ENCODE results near the gene FRS3. TPM values are rescaled to one million over a fixed set of nuclear protein-coding genes. Genes with fewer than 3 reads are reported as not detected.

Gene FRS3
- polyA plus RNA-seq, 4 donors = 1.1 to 4.2 (median 4.1) TPM

DNA sequence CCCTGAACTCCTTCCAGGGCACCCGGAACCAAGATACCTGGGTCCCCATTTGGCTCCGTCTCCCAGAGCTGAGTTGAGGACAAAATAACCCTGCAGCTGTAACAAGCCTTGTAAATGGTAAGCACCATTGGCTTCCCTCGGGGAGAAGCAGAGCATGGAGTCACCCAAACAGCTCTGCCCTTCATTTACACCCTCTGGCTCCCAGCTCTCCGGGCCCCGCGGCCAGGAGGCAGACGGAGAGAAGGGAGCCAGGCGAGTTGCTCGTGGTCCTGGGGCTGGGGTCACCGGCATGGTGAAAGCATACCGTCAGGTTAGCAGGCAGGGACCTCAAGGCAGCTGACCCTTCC is 46.4 kb downstream of the FRS3 start:
- H3K27me3 ChIP-seq (ENCODE audit: control insufficient read depth in 3 of 3, insufficient read depth in 3 of 3, low read length in 3 of 3) = no peaks in the 10 kb centered on the region
- 46 to 70% (median 65%) methylated on average over 11 of the region's 11 CpGs for WGBS, 3 donors
- H3K9me3 ChIP-seq (ENCODE audit: control insufficient read depth in 2 of 2, insufficient read depth in 1 of 2, low read depth in 1 of 2, low read length in 1 of 2) = no peaks in the 10 kb centered on the region
- no peak for DNase-seq
- no peak for FAIRE-seq
- peaks cover 0 to 65% (median 10%) of the 10 kb centered on the region in 3 donors for H3K4me1 ChIP-seq (ENCODE audit: control insufficient read depth in 3 of 3, insufficient read depth in 2 of 3, low read depth in 1 of 3, low read length in 2 of 3)
- peak overlapping the region; percentile 70 to 91 (median 88) for H3K4me3 ChIP-seq (ENCODE audit: low read depth in 1 of 3, low read length in 3 of 3)
- H3K27ac ChIP-seq (ENCODE audit: low read depth in 1 of 3, low read length in 2 of 3) = peak overlapping the region in 2 of 3 donors; percentile 83 to 99
- peaks cover 0 to 41% (median 0%) of the 10 kb centered on the region in 3 donors for H3K36me3 ChIP-seq (ENCODE audit: control insufficient read depth in 3 of 3, insufficient read depth in 2 of 3, low read depth in 1 of 3, low read length in 3 of 3)

DNA sequence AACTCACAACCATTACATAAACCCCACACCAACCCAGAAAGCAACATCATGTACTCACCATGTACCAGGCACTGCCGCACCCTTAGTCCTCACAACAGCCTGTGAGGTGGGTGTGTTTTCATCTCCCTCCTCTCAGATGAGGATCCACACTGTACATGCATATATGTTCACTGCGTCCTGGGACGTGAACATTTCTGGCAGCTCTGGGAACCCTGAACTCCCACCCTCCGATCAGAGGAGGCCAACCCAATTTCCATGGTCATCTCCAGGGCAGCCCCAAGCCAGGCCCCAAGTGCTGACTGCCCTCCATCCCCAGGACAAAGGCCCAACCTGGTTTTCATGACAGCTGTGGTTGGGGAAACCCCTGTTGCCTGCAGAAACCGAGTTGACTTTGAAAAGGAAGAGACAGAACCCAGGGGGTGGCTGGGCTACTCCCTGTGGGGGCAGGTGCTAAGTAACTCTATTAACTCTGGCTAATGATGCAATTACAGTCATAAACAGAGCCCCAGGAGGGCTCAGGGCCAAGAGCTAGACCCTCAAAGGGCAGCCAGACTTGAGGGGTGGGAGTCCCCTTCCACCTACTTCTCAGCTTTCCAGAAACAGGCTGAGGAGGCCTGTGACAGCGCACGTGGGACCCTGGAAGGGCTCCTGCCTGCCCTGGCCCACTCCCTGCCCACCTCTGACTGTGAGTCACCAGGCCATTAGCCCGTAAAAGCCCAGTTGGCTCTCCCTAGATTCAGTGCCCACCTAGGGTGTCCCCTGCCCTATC is 46.9 kb downstream of the FRS3 start:
- FAIRE-seq = no peak
- DNase-seq = peak; percentile 18 to 79
- WGBS, 3 donors = 58 to 61% (median 59%) methylated on average over 8 of the region's 8 CpGs
- H3K27me3 ChIP-seq (ENCODE audit: control insufficient read depth in 3 of 3, insufficient read depth in 3 of 3, low read length in 3 of 3) = no peaks in the 10 kb centered on the region
- no peaks in the 10 kb centered on the region for H3K9me3 ChIP-seq (ENCODE audit: control insufficient read depth in 2 of 2, insufficient read depth in 1 of 2, low read depth in 1 of 2, low read length in 1 of 2)
- H3K4me3 ChIP-seq (ENCODE audit: low read depth in 1 of 3, low read length in 3 of 3) = peak overlapping the region in 1 of 3 donors; percentile 70
- H3K36me3 ChIP-seq (ENCODE audit: control insufficient read depth in 3 of 3, insufficient read depth in 2 of 3, low read depth in 1 of 3, low read length in 3 of 3) = peaks cover 0 to 46% (median 0%) of the 10 kb centered on the region in 3 donors
- H3K4me1 ChIP-seq (ENCODE audit: control insufficient read depth in 3 of 3, insufficient read depth in 2 of 3, low read depth in 1 of 3, low read length in 2 of 3) = peaks cover 0 to 71% (median 10%) of the 10 kb centered on the region in 3 donors
- peak overlapping the region in 2 of 3 donors; percentile 83 to 99 for H3K27ac ChIP-seq (ENCODE audit: low read depth in 1 of 3, low read length in 2 of 3)

DNA sequence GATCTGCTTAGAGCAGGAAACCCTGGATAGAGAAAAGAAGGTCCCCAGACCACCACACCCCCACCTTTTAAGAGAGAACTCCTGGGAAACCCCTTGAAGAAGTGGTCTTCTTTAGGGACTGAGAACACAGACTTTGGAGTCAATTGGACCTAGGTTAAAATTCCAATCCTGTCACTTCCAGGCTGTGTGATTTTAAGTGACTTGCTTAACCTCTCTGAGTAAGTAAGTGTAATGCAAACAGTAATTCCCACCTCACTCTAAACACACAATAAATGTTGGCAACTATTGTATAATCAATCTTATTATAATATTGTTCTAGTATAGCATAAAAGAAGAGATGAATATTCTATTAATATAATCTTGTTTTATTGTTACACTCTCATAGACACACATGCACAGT is 47.6 kb downstream of the FRS3 start:
- peaks cover 0 to 53% (median 0%) of the 10 kb centered on the region in 3 donors for H3K36me3 ChIP-seq (ENCODE audit: control insufficient read depth in 3 of 3, insufficient read depth in 2 of 3, low read depth in 1 of 3, low read length in 3 of 3)
- no peaks in the 10 kb centered on the region for H3K9me3 ChIP-seq (ENCODE audit: control insufficient read depth in 2 of 2, insufficient read depth in 1 of 2, low read depth in 1 of 2, low read length in 1 of 2)
- H3K4me3 ChIP-seq (ENCODE audit: low read depth in 1 of 3, low read length in 3 of 3) = peak overlapping the region in 1 of 3 donors; percentile 70
- H3K27ac ChIP-seq (ENCODE audit: low read depth in 1 of 3, low read length in 2 of 3) = peak overlapping the region in 1 of 3 donors; percentile 99
- no peak for DNase-seq
- H3K27me3 ChIP-seq (ENCODE audit: control insufficient read depth in 3 of 3, insufficient read depth in 3 of 3, low read length in 3 of 3) = no peaks in the 10 kb centered on the region
- no peak for FAIRE-seq
- H3K4me1 ChIP-seq (ENCODE audit: control insufficient read depth in 3 of 3, insufficient read depth in 2 of 3, low read depth in 1 of 3, low read length in 2 of 3) = peaks cover 0 to 77% (median 10%) of the 10 kb centered on the region in 3 donors

DNA sequence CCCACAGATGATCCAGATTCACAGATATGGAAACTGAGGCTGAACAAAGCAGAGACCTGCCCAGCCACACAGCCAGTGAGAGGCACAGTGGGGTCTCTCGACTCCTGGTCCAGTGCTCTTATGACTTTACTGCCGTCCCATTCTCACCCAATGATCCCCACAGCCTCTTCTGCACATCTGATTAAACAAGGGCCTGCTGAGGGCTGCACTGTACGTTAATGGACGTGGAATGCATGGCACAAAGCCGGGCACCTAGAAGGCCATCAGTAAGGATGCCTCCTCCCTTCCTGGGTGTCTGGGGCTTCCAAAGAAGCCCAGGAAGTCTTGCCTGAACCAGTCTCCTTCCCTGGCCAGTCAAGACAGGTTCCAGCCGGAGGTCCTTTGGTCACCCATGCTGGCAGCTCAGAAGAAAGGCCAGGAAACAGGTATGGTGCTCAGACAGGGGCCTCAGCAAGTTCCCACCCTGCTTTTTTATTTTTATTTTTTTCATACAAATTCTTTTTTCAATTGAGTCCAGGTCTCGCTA is 48.1 kb downstream of the FRS3 start:
- Histone ChIP-seq H3K4me1 (ENCODE audit: control insufficient read depth in 3 of 3, insufficient read depth in 2 of 3, low read depth in 1 of 3, low read length in 2 of 3) (peaks cover 0 to 79% (median 10%) of the 10 kb centered on the region in 3 donors), H3K4me3 (ENCODE audit: low read depth in 1 of 3, low read length in 3 of 3) (peak overlapping the region in 1 of 3 donors; percentile 70), H3K36me3 (ENCODE audit: control insufficient read depth in 3 of 3, insufficient read depth in 2 of 3, low read depth in 1 of 3, low read length in 3 of 3) (peaks cover 0 to 57% (median 0%) of the 10 kb centered on the region in 3 donors), H3K9me3 (ENCODE audit: control insufficient read depth in 2 of 2, insufficient read depth in 1 of 2, low read depth in 1 of 2, low read length in 1 of 2) (no peaks in the 10 kb centered on the region), H3K27me3 (ENCODE audit: control insufficient read depth in 3 of 3, insufficient read depth in 3 of 3, low read length in 3 of 3) (no peaks in the 10 kb centered on the region), H3K27ac (ENCODE audit: low read depth in 1 of 3, low read length in 2 of 3) (peak overlapping the region in 1 of 3 donors; percentile 99)
- 85 to 93% (median 92%) methylated on average over 7 of the region's 7 CpGs for WGBS, 3 donors
- FAIRE-seq = no peak
- DNase-seq = no peak

DNA sequence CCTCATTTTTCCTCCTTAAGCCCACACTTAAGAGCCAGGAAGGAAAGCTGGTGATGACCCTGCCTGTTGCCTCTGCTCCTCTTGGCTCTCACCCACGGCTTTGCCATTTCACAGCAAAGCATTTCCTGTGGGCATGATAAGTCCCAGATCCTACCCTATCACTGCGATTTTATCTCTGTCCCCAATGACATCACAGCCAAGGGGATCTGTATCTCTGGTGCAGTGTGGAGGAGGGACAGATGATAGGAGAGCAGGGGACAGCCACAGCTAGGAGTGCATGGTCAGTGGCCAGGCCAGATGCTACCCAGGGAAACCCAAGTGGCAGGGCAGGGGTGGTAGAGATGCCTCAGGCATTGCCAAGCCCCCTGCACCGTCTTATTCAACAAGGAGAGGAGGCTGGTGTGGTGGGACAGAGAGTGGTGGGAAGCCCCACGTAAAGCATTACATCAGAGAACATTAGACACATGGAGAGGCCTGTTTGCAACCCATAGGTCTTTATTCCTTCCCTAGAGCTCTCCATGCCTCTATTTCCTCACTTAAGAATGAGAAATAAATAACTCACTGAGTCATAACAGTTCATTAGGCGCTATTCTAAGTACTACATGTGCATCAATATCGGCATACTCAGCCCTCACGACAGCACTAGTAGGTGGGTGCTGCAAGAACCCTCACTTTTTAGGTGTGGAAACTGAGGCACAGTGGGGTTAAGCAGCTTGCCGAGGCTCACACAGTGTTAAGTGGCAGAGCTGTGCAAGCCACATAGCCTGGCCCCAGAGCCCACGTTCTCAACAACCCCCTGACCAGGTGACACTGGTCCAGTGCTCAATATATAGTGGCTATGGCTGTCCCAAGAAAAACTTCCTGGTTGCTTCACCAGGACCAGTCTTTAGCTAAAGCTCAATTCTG is 48.9 kb downstream of the FRS3 start:
- FAIRE-seq = no peak
- H3K4me3 ChIP-seq (ENCODE audit: low read depth in 1 of 3, low read length in 3 of 3) = peak overlapping the region in 1 of 3 donors; percentile 70

DNA sequence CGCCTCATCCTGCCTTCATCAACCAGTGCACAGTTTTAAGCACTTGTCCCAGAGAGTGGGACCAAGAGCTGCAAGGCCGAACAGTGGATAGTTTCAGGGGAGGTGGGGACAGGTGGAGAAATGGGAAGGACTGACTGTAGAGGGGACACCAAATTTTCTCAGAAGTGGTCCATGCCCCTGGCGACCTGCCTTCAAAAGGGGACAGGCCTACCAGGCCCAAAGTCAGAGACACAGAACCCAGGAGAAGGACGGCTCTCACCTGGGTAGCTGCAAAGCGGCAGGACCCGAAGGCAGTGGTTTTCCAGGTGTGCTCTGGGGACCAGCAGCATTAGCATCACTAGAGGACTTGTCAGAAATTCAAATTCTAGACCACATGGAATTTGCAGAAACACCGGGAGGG is 50.1 kb downstream of the FRS3 start:
- Histone ChIP-seq H3K27me3 (ENCODE audit: control insufficient read depth in 3 of 3, insufficient read depth in 3 of 3, low read length in 3 of 3) (no peaks in the 10 kb centered on the region), H3K4me1 (ENCODE audit: control insufficient read depth in 3 of 3, insufficient read depth in 2 of 3, low read depth in 1 of 3, low read length in 2 of 3) (peaks cover 4 to 89% (median 7%) of the 10 kb centered on the region in 3 donors), H3K36me3 (ENCODE audit: control insufficient read depth in 3 of 3, insufficient read depth in 2 of 3, low read depth in 1 of 3, low read length in 3 of 3) (peaks cover 0 to 69% (median 0%) of the 10 kb centered on the region in 3 donors), H3K9me3 (ENCODE audit: control insufficient read depth in 2 of 2, insufficient read depth in 1 of 2, low read depth in 1 of 2, low read length in 1 of 2) (no peaks in the 10 kb centered on the region), H3K27ac (ENCODE audit: low read depth in 1 of 3, low read length in 2 of 3) (peak overlapping the region in 1 of 3 donors; percentile 95), H3K4me3 (ENCODE audit: low read depth in 1 of 3, low read length in 3 of 3) (peak overlapping the region in 1 of 3 donors; percentile 70)
- DNase-seq = no peak
- WGBS, 3 donors = 86 to 92% (median 92%) methylated on average over 7 of the region's 7 CpGs
- no peak for FAIRE-seq

More for the DNA sequence above, 48.9 kb downstream of the FRS3 start:
- Histone ChIP-seq H3K9me3 (ENCODE audit: control insufficient read depth in 2 of 2, insufficient read depth in 1 of 2, low read depth in 1 of 2, low read length in 1 of 2) (no peaks in the 10 kb centered on the region), H3K27ac (ENCODE audit: low read depth in 1 of 3, low read length in 2 of 3) (peak overlapping the region in 1 of 3 donors; percentile 99), H3K4me1 (ENCODE audit: control insufficient read depth in 3 of 3, insufficient read depth in 2 of 3, low read depth in 1 of 3, low read length in 2 of 3) (peaks cover 0 to 80% (median 6%) of the 10 kb centered on the region in 3 donors), H3K27me3 (ENCODE audit: control insufficient read depth in 3 of 3, insufficient read depth in 3 of 3, low read length in 3 of 3) (no peaks in the 10 kb centered on the region), H3K36me3 (ENCODE audit: control insufficient read depth in 3 of 3, insufficient read depth in 2 of 3, low read depth in 1 of 3, low read length in 3 of 3) (peaks cover 0 to 62% (median 0%) of the 10 kb centered on the region in 3 donors)
- 74 to 79% (median 75%) methylated on average over 9 of the region's 9 CpGs for WGBS, 3 donors
- DNase-seq = no peak

DNA sequence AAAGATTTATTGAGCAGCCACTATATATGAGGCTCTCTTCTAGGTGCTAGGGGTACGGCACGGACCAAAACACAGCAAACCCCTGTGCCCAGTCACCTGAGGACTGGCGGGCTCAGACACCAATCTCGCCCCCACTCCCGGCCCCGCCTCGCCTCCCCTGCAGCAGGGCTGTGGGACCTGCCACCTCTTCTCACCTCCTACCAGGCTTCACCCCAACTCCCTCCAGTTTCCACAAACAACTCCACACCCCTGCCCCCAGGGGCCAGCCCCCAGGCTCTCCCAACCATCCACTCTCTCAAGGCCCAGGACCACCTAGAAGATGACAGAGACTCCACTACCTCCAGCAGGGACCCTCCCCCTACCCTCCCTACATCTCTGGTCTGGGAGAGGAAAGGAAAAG is 50.7 kb downstream of the FRS3 start:
- Histone ChIP-seq H3K9me3 (ENCODE audit: control insufficient read depth in 2 of 2, insufficient read depth in 1 of 2, low read depth in 1 of 2, low read length in 1 of 2) (no peaks in the 10 kb centered on the region), H3K4me3 (ENCODE audit: low read depth in 1 of 3, low read length in 3 of 3) (peak overlapping the region in 1 of 3 donors; percentile 70), H3K36me3 (ENCODE audit: control insufficient read depth in 3 of 3, insufficient read depth in 2 of 3, low read depth in 1 of 3, low read length in 3 of 3) (peaks cover 0 to 75% (median 0%) of the 10 kb centered on the region in 3 donors), H3K27ac (ENCODE audit: low read depth in 1 of 3, low read length in 2 of 3) (peak overlapping the region in 1 of 3 donors; percentile 95), H3K4me1 (ENCODE audit: control insufficient read depth in 3 of 3, insufficient read depth in 2 of 3, low read depth in 1 of 3, low read length in 2 of 3) (peaks cover 4 to 96% (median 7%) of the 10 kb centered on the region in 3 donors), H3K27me3 (ENCODE audit: control insufficient read depth in 3 of 3, insufficient read depth in 3 of 3, low read length in 3 of 3) (no peaks in the 10 kb centered on the region)
- 76 to 86% (median 82%) methylated on average over 7 of the region's 7 CpGs for WGBS, 3 donors
- DNase-seq (no peak), FAIRE-seq (no peak)
